Stimulated activated CD8-positive, alpha-beta memory T cell treated with anti-CD3 and anti-CD28 coated beads, Interleukin-7, amount 100 ng/mL, for 4 hours (primary cell): Measurements from ENCODE around the gene TTLL6.
"Not testable (repeated sequence)": the region's sequence is repeated elsewhere in the genome, so short reads cannot be mapped to it uniquely, and the experiment has no call there.

Experiments
- DNase-seq, 2 donors: peaks; one replicate each; pipeline ENCODE4 v3.0.0-alpha.2; 2020; ENCODE audit warnings: low read depth in 2 of 2

Gene TTLL6

DNA sequence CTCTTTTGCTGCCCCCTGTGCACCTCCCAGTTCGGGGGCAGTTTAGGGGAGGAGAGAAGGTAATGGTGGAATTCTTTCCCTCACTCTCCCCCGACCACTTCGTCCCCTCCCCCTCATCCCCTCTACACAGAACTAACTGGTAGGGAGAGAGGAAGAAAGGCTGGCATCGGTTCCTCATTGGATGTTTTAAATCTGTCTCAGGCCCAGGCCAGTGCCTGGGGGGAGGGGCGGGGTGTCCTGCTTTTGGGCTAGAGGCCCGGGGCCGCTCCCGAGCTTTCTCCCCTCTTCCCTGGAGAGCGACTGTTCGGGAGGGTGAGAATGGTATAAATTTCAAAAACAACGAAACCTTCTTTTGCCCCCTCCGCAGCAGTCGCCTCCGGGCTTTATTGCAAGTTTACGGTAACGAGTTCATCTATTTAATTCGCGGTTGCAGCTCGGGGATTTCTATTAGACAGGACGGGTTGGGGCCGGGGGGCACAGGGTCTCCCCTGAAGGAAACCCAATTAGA lies 94.1 kb downstream of the TTLL6 start, which contains the start of gene PRAC2:
Gene PRAC2, plus strand, starts transcription at position 271 of the 508 bp plus-strand sequence. CDS start 1,226 bp downstream, outside the sequence.
- no peak for DNase-seq

DNA sequence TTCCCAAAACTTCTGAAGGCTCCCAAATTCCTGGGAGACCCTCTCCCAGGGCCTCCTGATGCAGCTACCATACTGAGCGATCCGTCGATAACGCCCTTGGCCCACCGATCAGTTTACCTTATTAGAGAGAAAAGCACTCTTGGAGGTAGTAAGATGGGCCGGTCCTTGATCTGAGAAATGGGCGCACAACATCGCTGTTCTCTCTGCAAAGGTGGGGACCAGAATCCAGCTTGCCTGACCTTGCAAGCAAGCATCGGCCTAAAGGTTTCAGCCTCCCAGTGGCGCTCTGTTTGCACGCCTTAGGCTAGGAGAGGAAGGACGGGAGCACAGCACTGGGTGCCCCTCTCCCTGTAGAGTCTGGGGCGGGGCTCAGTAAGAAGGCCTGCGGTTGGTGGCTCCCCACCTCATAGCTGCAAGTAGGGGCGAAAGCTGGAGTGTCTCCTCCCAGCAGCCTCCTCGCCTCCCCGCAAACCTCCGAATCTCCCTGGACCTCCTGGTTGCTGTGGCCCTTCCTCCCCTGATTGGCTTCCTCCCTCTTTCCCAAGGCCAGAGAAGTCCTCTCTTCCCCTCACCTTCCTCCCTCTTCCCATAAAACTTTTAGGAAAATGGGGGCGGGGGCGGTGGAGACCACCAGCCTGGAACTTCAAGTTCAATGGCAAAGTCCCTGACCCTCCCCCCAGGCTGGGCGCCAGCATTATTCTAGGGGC lies 94.7 kb downstream of the TTLL6 start, which contains the start of gene PRAC1:
Gene PRAC1, minus strand, starts transcription at position 318 of the 707 bp plus-strand sequence. Its CDS starts 126 bp downstream, at position 192.
- DNase-seq: no peak

DNA sequence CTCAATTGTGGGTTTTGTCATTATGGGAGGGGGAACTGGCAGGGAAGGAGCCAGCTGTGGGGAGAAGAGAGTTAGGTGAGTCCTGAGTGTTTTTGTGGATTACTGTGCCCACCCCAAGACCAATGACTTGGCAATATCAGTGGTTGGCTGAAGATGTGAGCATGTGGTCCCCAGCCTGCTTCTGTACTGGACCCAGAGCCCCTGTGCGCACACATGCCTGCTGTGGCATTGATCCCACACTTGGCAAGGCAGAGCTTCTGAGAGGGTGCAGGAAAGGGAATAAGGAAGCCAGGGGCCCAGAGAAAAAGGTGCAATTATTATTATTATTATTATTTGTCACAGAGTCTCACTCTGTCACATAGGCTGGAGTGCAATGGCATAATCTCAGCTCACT lies 96.0 kb downstream of the TTLL6 start:
- DNase-seq: no peak

- no peak for DNase-seq
Observed at GRCh38 chr17:48720266-48721008, 96.6 kb downstream of the TTLL6 start.

DNA sequence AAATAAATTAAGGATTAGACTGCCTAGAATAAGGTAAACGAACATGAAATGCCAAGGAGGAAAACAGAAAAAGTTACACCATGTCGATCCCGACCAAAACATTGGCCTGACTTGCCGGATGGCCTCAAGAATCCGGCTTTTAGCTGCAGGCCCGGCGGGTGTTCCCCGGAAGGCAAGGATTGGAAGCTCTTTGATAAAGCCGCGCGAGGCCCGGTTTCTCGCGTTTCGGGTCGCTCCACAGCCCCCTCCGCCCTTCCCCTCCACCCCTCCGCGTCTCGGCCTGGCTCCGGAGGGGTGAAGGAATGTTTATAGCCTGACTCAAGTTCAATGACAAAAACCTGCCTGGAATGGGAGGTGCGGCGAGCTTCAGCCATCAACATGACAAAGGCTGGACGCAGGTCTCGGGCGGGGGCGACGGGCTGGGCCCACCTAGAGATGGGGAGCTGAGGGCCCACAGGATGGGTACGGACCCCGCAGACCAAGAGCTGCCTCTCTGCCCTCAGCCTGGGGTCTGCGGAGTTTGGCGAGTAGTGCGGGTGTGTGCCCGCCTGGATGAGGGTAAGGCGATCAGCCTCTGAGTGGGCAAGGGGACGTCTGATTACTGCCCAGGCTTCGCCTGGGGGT lies 97.3 kb downstream of the TTLL6 start:
- no peak for DNase-seq

DNA sequence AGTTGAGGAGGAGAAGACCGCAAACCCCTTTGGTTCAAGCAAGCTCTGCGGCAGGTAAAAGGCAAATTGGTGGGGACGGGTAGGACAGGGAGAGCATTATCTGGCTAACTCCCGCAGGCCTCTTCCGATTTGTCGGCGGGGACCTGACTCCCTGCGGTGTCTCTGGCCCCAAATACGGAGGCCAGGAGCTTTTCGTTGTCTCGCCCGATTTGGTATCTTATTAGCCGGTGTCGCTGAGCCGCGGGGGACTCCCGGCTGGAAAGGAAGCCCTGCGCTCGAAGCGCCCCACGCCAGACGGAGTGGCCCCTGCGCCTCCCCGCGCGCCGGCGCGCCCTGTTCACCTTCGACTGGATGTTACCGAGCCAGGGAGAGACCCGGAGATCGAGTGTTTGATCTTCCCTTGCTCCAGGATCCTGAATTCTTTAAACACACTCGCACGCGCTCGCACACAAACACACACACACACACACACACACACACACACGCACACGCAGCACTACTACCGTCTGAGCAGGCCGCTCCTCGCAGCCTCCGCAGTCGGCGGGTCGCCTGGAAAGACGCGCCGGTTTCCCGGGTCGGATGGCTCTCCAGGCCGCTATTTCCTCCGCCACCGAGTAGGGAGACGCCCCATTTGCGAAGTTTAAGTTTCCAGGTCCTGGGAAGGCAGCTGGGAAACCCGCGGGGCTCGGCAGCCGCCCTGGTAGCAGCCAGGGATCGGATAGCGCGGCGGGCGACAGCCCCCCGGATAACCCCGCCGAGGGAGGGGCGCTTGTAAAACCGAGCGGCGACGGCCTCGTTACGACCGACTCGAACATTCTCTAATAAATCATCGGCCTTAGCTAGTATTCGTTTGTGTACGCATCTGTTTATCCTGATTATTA lies 98.0 kb downstream of the TTLL6 start:
- no peak for DNase-seq

DNA sequence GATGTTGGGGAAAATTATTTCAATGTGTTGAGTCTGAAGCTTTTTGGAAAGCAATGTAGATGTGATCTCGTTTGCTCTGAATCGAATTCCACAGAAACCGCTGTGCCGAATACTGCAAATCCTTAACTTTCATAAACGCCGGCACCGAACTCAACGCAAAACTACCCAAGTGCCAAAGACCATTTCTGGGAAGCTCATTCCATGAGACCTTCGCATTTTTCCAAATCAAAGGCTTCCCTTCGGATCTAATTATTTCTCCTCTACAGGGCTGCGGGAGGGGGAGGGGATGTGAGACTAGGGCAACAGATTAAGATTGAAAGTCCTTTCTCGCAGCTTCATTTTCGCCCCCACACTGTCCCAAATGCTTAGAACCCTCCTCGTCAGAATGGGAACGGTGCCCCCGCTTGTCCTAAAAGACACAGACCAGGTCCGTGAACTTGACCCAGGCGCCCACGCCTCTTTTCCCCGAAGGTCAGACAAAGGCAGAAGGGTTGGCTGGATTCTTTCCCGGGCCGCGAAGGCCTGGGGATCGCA lies 98.7 kb downstream of the TTLL6 start:
- no peak for DNase-seq

GRCh38 chr17:48717367-48718226 lies 99.4 kb downstream of the TTLL6 start:
- DNase-seq: no peak

DNA sequence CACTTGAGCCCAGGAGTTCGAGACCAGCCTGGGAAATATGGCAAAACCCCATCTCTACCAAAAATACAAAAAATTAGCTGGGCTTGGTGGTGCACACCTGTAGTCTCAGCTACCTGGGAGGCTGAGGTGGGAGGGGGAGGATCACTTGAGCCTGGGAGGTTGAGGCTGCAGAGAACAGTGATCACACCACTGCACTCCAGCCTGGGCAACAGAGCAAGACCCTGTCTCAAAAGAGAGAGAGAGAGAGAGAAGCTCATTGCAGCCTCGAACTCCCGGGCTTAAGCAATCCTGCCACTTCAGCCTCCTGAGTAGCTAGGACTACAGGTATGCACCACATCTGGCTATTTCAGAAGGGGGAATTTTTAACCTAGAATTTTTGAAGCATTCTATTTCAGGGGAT lies 100.5 kb downstream of the TTLL6 start:
- DNase-seq: not testable (repeated sequence)

- DNase-seq: no peak
Observed at GRCh38 chr17:48715496-48716399, 101.3 kb downstream of the TTLL6 start.
